Measurements from ENCODE around the gene SIN3A.

DNA sequence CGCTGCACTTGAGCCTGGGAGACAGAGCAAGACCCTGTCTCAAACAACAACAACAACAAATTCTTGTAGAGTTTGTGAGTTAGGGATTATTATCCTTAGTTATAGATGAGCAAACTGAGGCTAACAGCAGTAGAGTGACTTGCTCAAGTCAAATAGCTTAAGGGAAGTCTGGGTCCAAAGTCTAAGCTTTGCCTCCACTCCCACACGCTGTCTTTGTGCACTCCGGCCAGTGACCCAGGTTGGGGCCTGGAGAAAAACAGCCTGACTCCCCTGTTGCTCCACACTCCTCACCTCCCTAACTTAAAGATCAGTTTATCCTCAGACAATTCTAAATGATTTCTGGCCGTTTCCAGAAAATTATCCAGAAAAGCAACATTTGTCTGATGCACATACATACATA is 9.2 kb upstream of the SIN3A start:
- TF ChIP-seq, protein P1, sequence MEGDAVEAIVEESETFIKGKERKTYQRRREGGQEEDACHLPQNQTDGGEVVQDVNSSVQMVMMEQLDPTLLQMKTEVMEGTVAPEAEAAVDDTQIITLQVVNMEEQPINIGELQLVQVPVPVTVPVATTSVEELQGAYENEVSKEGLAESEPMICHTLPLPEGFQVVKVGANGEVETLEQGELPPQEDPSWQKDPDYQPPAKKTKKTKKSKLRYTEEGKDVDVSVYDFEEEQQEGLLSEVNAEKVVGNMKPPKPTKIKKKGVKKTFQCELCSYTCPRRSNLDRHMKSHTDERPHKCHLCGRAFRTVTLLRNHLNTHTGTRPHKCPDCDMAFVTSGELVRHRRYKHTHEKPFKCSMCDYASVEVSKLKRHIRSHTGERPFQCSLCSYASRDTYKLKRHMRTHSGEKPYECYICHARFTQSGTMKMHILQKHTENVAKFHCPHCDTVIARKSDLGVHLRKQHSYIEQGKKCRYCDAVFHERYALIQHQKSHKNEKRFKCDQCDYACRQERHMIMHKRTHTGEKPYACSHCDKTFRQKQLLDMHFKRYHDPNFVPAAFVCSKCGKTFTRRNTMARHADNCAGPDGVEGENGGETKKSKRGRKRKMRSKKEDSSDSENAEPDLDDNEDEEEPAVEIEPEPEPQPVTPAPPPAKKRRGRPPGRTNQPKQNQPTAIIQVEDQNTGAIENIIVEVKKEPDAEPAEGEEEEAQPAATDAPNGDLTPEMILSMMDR (IDR thresholded peaks at IDR 0.05), result no peak
- no peak for TF ChIP-seq POLR2AphosphoS5 (IDR thresholded peaks at IDR 0.05)
- TF ChIP-seq POLR2A (IDR thresholded peaks at IDR 0.05), result no peak

All from stomach (tissue), 4 donors.